NCI-H510A (cell line): ENCODE data around the gene PTH2R.
"Not testable (repeated sequence)": the region's sequence is repeated elsewhere in the genome, so short reads cannot be mapped to it uniquely, and the experiment has no call there.

Experiments used
- DNase-seq: peaks from one replicate; lab custom pipeline; 2025; lab: John Stamatoyannopoulos, UW

Gene PTH2R

GRCh38 chr2:208396796-208397195 is 9.8 kb upstream of the PTH2R start:
- DNase-seq: not testable (repeated sequence)

GRCh38 chr2:208399201-208399600 is 7.4 kb upstream of the PTH2R start:
- no peak for DNase-seq

- DNase-seq: no peak
These were observed 1.1 kb downstream of the PTH2R start for GRCh38 chr2:208407667-208408066.

DNA sequence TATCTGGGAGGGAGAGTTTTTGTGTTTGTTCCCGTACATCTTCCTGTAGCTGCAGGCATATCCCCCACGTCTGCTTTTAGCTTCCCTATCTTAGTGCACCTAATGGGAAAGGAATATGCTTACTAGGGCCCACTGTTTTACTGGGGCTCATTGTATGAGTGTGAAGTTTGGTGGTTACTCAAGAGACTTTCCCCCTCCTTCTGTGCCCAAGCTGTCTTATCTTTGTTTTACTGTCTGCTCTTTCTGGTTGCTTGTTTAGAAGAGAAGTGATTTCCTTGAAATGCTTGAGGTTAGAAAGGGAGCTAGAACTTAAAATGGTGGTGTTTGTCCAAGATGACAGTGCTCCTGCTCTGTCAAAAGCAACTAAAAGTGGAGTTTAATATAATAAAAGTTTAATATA is 7.3 kb downstream of the PTH2R start:
- DNase-seq: no peak

DNA sequence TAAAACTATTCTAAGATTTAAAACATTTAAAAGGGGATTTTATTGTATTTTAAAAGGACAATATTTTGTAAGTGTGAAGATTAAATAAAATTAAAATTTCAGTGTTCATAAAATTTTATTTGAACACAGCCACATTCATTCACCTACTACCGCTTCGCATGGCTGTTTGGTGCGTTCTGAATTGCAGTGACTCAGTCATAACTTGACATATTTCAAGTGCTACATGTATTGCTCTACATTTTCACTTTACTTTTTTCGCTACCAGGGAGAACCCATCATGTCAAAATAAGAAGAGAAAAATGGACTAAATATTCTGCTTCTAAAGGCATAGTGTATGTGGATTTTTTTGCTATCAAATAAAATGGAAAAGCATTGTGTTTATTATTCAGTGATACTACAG is 8.7 kb downstream of the PTH2R start:
- no peak for DNase-seq

DNA sequence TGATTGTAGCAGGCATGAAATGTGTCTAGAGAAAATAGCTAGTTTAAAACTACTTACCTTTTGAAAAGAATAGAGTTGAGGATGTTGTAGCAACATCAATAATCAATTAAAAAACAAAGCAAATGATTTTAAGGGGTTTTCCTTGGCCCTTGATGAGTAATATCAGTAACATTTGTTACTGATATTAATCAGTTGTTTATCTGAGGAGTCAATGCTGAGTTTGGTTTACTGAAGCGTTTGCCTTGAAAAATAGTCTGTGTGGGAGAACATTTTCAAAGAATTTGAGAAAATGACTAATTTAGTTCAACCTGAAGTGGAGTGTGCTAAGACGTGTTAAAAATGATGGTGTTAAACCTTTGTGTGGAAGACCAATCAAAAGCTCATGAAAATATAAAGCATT is 9.3 kb downstream of the PTH2R start:
- DNase-seq: no peak

- no peak for DNase-seq
These were observed 19.9 kb downstream of the PTH2R start for GRCh38 chr2:208426412-208427045.

GRCh38 chr2:208437755-208438154 is 31.2 kb downstream of the PTH2R start:
- DNase-seq: no peak

GRCh38 chr2:208440716-208441115 is 34.1 kb downstream of the PTH2R start:
- no peak for DNase-seq

DNA sequence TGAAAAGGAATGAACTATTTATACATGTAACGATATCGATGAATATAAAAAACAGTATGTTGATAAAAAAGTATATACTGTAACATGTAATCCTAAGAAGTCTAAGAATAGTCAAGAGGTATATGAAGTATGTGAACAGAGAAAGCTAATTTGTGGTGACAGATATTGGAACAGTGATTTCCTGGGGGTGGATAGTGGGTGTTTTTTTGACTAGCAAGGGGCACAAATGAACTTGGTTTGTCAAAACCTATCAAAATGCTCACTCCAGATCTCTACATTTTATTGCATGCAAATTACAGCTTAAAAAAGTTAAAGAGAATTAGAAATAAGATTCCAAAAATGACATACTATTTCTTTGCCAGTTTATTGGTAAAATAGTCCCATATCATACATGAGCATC is 35.4 kb downstream of the PTH2R start:
- no peak for DNase-seq

DNA sequence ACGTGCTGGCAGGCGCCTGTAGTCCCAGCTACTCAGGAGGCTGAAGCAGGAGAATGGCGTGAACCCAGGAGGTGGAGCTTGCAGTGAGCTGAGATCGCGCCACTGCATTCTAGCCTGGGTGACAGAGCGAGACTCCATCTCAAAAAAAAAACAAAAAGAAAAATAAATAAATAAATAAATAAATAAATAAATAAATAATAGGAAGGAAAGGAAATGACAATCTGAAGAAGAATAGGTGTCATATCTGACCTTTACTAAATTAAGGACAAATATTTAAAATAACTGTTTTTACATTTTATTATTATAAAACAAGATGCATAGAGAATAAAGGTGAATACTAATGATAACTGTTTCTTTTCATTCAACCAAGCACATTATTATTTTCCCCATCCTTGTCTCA is 40.9 kb downstream of the PTH2R start:
- DNase-seq: not testable (repeated sequence)

- no peak for DNase-seq
These were observed 44.5 kb downstream of the PTH2R start for GRCh38 chr2:208451061-208451460.

GRCh38 chr2:208454861-208455260 is 48.3 kb downstream of the PTH2R start:
- no peak for DNase-seq

- no peak for DNase-seq
These were observed 57.1 kb downstream of the PTH2R start for GRCh38 chr2:208463721-208464120.

DNA sequence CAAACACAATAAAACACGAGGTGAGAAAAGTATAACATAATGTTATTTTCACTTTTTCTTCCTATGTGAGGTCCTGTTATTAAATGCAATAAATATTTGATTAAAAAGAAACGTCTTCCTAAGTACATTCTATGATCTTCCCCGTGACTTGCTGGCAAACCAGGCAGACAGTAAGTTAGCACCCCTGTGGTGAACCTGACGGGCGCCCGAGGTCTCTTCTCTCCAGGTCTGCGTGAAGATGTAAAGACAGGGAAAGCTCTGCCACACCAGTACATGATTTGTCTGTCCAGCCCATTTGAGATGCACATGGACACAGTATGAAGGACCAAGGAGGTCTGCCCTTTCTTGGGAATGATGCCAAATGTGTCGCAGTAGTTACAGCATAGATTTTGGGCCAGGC is 57.6 kb downstream of the PTH2R start:
- no peak for DNase-seq

- DNase-seq: peak; percentile 34
These were observed 59.7 kb downstream of the PTH2R start for GRCh38 chr2:208466151-208466919.

- no peak for DNase-seq
These were observed 60.3 kb downstream of the PTH2R start for GRCh38 chr2:208466920-208467298.

- DNase-seq: no peak
These were observed 61.0 kb downstream of the PTH2R start for GRCh38 chr2:208467564-208467963.

DNA sequence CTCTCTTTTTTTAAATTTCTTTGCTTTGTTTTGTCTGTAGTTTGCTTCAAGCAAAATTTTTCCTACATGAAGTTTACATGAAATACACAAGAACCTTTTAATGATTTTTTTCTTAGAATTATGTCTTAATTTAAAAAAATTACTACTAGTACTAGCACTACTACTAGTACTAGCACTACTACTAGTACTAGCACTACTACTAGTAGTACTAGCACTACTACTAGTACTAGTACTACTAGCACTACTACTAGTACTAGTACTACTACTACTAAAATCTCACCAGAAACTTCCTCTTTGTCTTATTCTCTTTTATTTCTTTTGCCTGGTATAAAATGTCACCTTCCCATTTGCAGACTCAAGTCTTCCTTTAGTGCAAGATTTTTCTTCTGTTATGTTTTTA is 71.1 kb downstream of the PTH2R start:
- DNase-seq: no peak

- DNase-seq: no peak
These were observed 72.8 kb downstream of the PTH2R start for GRCh38 chr2:208479342-208479741.

- not testable (repeated sequence) for DNase-seq
These were observed 75.4 kb downstream of the PTH2R start for GRCh38 chr2:208481945-208482344.

DNA sequence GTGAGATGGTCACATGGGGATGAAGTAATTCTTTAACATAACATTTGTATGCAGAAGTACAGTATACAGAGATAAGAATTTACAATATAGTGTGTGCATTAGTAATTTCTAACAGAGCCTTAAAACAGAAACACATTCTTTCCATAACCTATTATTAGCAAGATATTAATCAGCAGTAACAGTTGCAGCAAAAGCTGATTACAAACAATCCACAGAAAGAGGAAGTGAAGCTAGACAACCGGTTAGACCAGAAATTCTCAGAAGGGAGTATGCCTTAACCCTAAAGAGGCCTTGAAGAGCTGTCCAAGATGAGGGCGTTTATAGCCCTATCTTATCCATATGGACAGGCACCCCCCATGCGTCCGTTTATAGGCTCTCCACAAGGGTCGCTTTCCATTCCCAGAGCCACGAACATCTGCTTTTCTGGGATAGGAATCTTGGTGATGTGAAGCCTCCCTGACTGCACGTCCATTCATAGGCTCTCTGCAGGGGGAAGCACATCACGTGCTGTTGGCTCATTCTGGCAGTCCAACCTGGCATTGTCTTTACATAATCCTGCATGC is 75.9 kb downstream of the PTH2R start:
- not testable (repeated sequence) for DNase-seq

DNA sequence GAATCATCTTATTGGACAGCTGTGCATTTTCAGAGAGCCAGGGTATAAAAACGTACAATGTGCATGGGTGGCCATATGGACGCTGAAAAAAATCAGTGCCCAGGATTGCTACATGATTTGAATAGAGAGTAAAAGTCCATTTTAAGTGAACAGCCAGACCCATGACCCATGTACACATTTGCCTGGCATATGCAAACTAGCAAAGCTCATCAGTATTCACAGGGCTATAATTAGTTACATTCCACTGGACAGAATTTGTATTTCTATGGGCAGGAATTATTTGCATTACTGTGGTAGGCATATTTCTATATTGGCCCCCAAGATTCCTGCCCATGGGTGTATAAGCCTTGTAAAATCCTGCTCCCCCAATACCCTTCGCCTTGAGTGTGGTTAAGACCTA is 78.8 kb downstream of the PTH2R start:
- DNase-seq: no peak
